ENCODE data around the gene SLC35E4.
"Not testable (repeated sequence)": the region's sequence is repeated elsewhere in the genome, so short reads cannot be mapped to it uniquely, and the experiment has no call there.

SLC35E4 gene

GRCh38 chr22:30679895-30680690 lies 44.5 kb downstream of the SLC35E4 start:
- H3K4me3 Mint-ChIP-seq; ATAC-seq (ENCODE audit: low read depth); H3K36me3 Mint-ChIP-seq; H3K27ac Mint-ChIP-seq; H3K9me3 Mint-ChIP-seq; DNase-seq (ENCODE audit: low spot score in 2 of 2); H3K4me1 Mint-ChIP-seq: not testable (repeated sequence)
- peaks cover 14% of the 10 kb centered on the region for H3K27me3 Mint-ChIP-seq

GRCh38 chr22:30680991-30681770 lies 45.6 kb downstream of the SLC35E4 start:
- no peak overlapping the region for H3K4me3 Mint-ChIP-seq
- DNase-seq (ENCODE audit: low spot score in 2 of 2) (no peak), ATAC-seq (ENCODE audit: low read depth) (no peak)
- H3K9me3 Mint-ChIP-seq = no peaks in the 10 kb centered on the region
- H3K27ac Mint-ChIP-seq = no peak overlapping the region
- H3K4me1 Mint-ChIP-seq = no peaks in the 10 kb centered on the region
- peaks cover 14% of the 10 kb centered on the region for H3K27me3 Mint-ChIP-seq
- H3K36me3 Mint-ChIP-seq = no peaks in the 10 kb centered on the region

- no peak overlapping the region for H3K4me3 Mint-ChIP-seq
- peaks cover 12% of the 10 kb centered on the region for H3K27me3 Mint-ChIP-seq
- H3K27ac Mint-ChIP-seq = no peak overlapping the region
- no peaks in the 10 kb centered on the region for H3K4me1 Mint-ChIP-seq
- no peaks in the 10 kb centered on the region for H3K36me3 Mint-ChIP-seq
- ATAC-seq (ENCODE audit: low read depth) = no peak
- DNase-seq (ENCODE audit: low spot score in 2 of 2) = no peak
- no peaks in the 10 kb centered on the region for H3K9me3 Mint-ChIP-seq
Measured at GRCh38 chr22:30681831-30682230, 46.2 kb downstream of the SLC35E4 start.

- no peak overlapping the region for H3K4me3 Mint-ChIP-seq
- H3K27ac Mint-ChIP-seq = no peak overlapping the region
- H3K36me3 Mint-ChIP-seq = no peaks in the 10 kb centered on the region
Measured at GRCh38 chr22:30685178-30685577, 49.6 kb downstream of the SLC35E4 start.

GRCh38 chr22:30687358-30687757 lies 51.8 kb downstream of the SLC35E4 start:
- no peaks in the 10 kb centered on the region for H3K4me1 Mint-ChIP-seq
- no peak overlapping the region for H3K27ac Mint-ChIP-seq
- no peak for DNase-seq (ENCODE audit: low spot score in 2 of 2)
- H3K27me3 Mint-ChIP-seq = peaks cover 9% of the 10 kb centered on the region
- no peak for ATAC-seq (ENCODE audit: low read depth)
- no peak overlapping the region for H3K4me3 Mint-ChIP-seq
- no peaks in the 10 kb centered on the region for H3K9me3 Mint-ChIP-seq
- no peaks in the 10 kb centered on the region for H3K36me3 Mint-ChIP-seq

More at GRCh38 chr22:30685178-30685577, 49.6 kb downstream of the SLC35E4 start:
- no peaks in the 10 kb centered on the region for H3K4me1 Mint-ChIP-seq
- H3K27me3 Mint-ChIP-seq = peaks cover 6% of the 10 kb centered on the region
- ATAC-seq (ENCODE audit: low read depth) (no peak), DNase-seq (ENCODE audit: low spot score in 2 of 2) (no peak)
- H3K9me3 Mint-ChIP-seq = no peaks in the 10 kb centered on the region

- no peak overlapping the region for H3K4me3 Mint-ChIP-seq
- ATAC-seq (ENCODE audit: low read depth) (no peak), DNase-seq (ENCODE audit: low spot score in 2 of 2) (no peak)
- no peaks in the 10 kb centered on the region for H3K36me3 Mint-ChIP-seq
- H3K27me3 Mint-ChIP-seq = peaks cover 5% of the 10 kb centered on the region
- H3K9me3 Mint-ChIP-seq = no peaks in the 10 kb centered on the region
- H3K4me1 Mint-ChIP-seq = peaks cover 3% of the 10 kb centered on the region
- H3K27ac Mint-ChIP-seq = no peak overlapping the region
Measured at GRCh38 chr22:30689622-30690021, 54.0 kb downstream of the SLC35E4 start.

GRCh38 chr22:30691204-30691603 lies 55.6 kb downstream of the SLC35E4 start:
- ATAC-seq (ENCODE audit: low read depth) (no peak), DNase-seq (ENCODE audit: low spot score in 2 of 2) (no peak)
- no peak overlapping the region for H3K27ac Mint-ChIP-seq
- H3K36me3 Mint-ChIP-seq = no peaks in the 10 kb centered on the region
- H3K9me3 Mint-ChIP-seq = no peaks in the 10 kb centered on the region
- no peak overlapping the region for H3K4me3 Mint-ChIP-seq
- H3K27me3 Mint-ChIP-seq = peaks cover 8% of the 10 kb centered on the region
- H3K4me1 Mint-ChIP-seq = peaks cover 3% of the 10 kb centered on the region

GRCh38 chr22:30694171-30694639 lies 58.6 kb downstream of the SLC35E4 start:
- no peaks in the 10 kb centered on the region for H3K9me3 Mint-ChIP-seq
- H3K27ac Mint-ChIP-seq = no peak overlapping the region
- no peaks in the 10 kb centered on the region for H3K36me3 Mint-ChIP-seq
- ATAC-seq (ENCODE audit: low read depth) (peak; percentile 80), DNase-seq (ENCODE audit: low spot score in 2 of 2) (peak; percentile 42 to 51)
- peaks cover 8% of the 10 kb centered on the region for H3K27me3 Mint-ChIP-seq
- H3K4me1 Mint-ChIP-seq = peaks cover 3% of the 10 kb centered on the region
- peak overlapping the region; percentile 89 for H3K4me3 Mint-ChIP-seq

GRCh38 chr22:30694640-30695350 lies 59.2 kb downstream of the SLC35E4 start, which contains the start of gene OSBP2:
OSBP2 (plus strand) TSS chr22:30694874; CDS start chr22:30694910, 36 bp downstream.
- peaks cover 8% of the 10 kb centered on the region for H3K27me3 Mint-ChIP-seq
- no peak within 1 kb of the TSS for H3K27ac Mint-ChIP-seq
- DNase-seq (ENCODE audit: low spot score in 2 of 2) (peak; percentile 4 to 39), ATAC-seq (ENCODE audit: low read depth) (peak; percentile 58)
- no peaks in the 10 kb centered on the region for H3K36me3 Mint-ChIP-seq
- peak within 1 kb of the TSS; percentile 89 for H3K4me3 Mint-ChIP-seq
- peaks cover 3% of the 10 kb centered on the region for H3K4me1 Mint-ChIP-seq
- H3K9me3 Mint-ChIP-seq = no peaks in the 10 kb centered on the region

- Mint-ChIP-seq H3K27ac (no peak overlapping the region), H3K27me3 (peaks cover 8% of the 10 kb centered on the region), H3K9me3 (no peaks in the 10 kb centered on the region), H3K36me3 (no peaks in the 10 kb centered on the region), H3K4me3 (peak overlapping the region; percentile 69), H3K4me1 (peaks cover 3% of the 10 kb centered on the region)
- DNase-seq (ENCODE audit: low spot score in 2 of 2) (peak in 1 of 2 donors; percentile 5), ATAC-seq (ENCODE audit: low read depth) (no peak)
Measured at GRCh38 chr22:30695351-30695851, 59.8 kb downstream of the SLC35E4 start.

- peak overlapping the region; percentile 69 for H3K4me3 Mint-ChIP-seq
- DNase-seq (ENCODE audit: low spot score in 2 of 2) (no peak), ATAC-seq (ENCODE audit: low read depth) (no peak)
- H3K36me3 Mint-ChIP-seq = no peaks in the 10 kb centered on the region
- H3K9me3 Mint-ChIP-seq = no peaks in the 10 kb centered on the region
- H3K27ac Mint-ChIP-seq = no peak overlapping the region
- H3K27me3 Mint-ChIP-seq = peaks cover 8% of the 10 kb centered on the region
- H3K4me1 Mint-ChIP-seq = peaks cover 3% of the 10 kb centered on the region
Measured at GRCh38 chr22:30695871-30696655, 60.5 kb downstream of the SLC35E4 start.
